ENCODE measurements around the gene THRAP3.

The THRAP3 gene

GRCh38 chr1:36327421-36328087 is 103.3 kb downstream of the THRAP3 start:
- no peak for DNase-seq

DNA sequence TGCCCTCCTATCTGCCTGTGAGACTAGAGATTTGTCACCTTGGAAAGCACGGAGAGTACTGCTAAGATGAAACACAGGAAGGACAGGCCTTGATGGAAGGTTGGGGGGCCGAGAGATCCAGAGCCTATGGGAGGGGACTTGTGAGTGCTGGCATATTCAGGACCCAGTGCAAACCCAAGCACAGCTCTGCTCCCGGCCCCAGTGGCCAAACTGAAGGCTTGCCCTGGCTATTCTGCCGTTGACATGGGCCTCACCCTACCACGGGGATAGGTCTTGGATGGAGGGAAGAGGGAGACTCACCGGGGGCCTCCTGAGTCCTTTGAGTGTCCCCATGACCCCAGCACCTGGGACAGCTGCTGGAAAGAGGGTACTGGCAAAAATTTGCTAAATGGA is 103.8 kb downstream of the THRAP3 start:
- no peak for DNase-seq

DNA sequence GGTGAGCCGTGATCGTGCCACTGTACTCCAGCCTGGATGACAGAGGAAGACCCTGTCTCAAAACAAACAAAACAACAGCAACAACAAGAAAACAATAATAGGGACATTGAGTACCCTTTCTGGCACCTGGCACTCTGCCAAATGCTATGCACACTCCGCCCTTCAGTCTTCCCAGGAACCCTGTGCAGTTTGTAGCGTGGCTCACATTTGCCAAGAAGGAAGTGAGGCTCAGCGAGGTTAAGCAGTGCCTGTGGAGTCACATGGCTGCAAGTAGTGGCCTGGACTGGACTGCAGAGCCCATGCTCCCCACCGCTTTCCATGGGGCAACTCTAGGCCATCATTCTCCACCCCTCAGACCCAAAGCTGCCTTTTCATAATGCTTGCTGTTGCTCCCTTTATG is 104.5 kb downstream of the THRAP3 start:
- DNase-seq, result no peak

DNA sequence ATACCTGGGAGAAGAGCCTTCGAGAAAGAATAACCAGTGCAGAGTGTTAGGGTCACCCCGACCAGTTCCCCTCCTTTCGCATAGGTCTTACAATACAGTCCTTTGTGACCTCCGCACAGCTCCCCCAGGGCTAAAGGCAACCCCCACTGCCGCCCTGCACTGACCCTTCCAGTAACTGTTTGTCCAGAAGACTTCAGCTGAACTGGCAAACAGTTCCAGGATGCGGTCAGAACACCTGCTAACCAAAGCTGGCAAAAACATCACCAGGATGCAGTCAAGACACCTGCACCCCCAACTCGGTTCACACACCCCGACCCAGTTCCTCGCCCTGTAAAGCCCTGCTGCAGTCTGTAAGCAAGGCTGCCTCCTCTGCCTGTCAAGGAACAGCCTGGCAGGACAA is 105.6 kb downstream of the THRAP3 start:
- no peak for DNase-seq

DNA sequence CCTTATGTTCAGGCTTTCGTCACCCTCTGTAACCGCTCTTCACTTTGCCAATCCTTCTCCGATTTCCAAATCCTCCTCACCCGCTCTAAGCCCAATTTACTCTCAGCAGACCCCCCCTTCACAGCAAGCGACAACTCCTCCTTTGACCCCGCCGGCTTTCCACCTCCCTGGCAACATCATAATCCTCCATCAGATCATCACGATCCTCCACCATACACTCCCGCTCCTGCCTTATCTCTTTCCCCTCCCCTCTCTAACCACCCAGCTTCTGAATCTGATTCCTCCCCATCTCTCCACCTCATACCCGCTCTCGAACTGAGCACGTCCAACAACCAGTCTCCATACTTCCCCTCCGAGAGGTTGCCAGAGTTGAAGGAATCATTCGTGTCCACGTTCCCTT is 106.7 kb downstream of the THRAP3 start:
- no peak for DNase-seq

DNA sequence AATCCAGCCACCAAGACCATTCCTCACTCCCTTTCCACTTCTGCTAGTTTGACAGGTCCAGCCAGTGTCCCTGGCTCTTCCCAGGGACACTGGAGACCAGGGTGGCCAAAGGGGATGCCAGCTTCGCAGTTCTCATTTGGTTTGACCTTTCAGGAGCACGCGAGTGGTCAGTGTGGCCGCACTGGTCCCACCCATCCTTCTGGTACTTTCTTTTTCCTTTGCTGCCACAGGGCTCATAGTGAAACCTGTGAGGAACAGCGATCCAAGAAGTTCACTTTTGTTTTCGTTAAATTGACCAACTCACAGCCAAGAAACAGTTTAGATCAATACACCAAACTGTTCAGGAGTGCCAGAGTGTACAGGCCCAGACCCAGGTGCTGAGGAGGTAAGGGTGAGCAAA is 113.6 kb downstream of the THRAP3 start:
- no peak for DNase-seq

DNA sequence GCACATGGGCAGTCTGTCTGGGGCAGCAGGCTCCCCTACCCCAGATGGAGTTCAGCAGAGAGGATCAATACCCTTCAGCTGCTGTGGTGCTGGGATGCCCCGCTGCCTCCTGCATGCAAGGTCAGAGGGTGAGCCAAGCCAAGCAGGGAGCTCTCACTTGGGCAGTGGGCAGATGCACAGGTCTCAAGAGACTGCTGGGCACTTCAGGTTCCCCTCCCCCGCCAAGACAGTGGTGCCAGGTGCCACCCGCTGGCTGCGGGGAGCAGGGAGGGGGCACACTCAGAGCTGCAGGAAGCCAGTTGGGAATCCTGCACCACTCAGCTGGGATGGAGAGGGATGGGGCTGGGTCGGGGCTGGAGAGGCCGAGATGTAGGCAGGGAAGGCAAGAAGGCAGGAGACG is 115.0 kb downstream of the THRAP3 start:
- no peak for DNase-seq

GRCh38 chr1:36339615-36340014 is 115.4 kb downstream of the THRAP3 start:
- DNase-seq, result no peak

GRCh38 chr1:36341626-36342320 is 117.5 kb downstream of the THRAP3 start:
- DNase-seq, result no peak

GRCh38 chr1:36342426-36343185 is 118.4 kb downstream of the THRAP3 start:
- peak; percentile 80 for DNase-seq

GRCh38 chr1:36343651-36344394 is 119.6 kb downstream of the THRAP3 start:
- no peak for DNase-seq

DNA sequence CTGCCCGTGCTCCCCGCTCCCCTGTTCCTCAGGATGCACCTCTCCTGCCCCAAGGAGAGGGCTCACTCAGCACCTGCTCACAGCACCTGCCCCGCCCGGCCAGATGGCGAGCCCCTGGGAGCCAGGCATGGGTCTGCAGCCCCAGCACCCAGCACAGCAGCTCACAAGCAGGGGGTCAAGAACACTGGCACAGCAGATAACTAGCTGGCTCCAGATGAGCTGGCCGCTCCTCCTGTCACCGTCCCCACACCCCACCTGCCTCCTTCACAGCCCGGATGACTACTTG is 120.1 kb downstream of the THRAP3 start:
- DNase-seq, result no peak

- DNase-seq, result no peak
Observed at GRCh38 chr1:36345353-36345752, 121.1 kb downstream of the THRAP3 start.

DNA sequence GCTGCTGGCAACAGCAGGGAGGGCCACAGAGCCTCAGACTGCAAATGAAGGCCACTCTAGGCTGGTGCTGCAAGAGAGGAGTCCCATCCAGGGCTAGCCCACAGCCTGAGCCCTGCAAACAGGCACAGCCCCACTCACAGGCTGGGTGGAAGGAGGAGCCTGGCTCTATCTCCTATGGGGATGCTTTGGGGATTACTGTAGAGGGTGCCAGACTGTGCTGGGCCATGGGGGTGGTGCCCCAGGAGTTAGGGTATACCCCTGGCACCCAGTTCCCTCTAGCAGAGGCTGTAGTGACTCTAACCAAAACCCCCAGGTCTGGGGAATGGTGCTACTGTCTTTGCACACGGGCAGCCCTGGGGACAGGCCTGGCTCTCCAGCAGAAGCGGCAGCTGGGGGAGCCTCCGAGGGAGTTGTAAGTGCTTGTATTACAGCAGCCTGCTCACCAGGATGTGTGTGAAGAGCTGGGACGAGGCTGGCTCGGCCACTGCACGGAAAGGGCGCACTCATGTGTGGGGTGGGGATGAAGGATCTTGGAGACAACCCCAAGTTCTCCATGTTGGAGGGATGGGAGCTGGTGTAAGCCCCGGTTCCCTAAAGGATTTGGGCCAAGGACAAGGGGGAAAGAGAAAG is 122.6 kb downstream of the THRAP3 start:
- DNase-seq, result no peak

- no peak for DNase-seq
Observed at GRCh38 chr1:36349241-36349671, 125.0 kb downstream of the THRAP3 start.

DNA sequence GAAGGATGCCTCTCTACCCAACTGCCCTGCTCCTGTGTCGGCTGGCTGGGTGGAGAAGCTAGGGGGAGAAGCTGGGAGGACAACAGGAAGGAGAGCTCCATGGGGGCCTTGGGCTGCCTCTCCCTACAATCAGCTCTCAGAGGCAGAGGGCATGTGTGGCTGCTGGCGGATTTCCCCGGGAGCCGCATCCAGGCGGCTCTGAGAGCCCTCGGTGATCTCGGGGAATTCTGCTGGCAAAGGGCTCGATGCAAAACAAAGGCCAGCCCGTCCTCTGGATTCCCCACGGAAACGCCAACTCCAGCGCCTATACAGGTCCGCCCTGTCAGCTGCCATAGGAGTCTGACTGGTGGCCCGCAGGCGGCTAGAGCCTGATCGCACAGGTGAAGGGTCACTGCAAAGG is 125.6 kb downstream of the THRAP3 start:
- DNase-seq, result no peak

DNA sequence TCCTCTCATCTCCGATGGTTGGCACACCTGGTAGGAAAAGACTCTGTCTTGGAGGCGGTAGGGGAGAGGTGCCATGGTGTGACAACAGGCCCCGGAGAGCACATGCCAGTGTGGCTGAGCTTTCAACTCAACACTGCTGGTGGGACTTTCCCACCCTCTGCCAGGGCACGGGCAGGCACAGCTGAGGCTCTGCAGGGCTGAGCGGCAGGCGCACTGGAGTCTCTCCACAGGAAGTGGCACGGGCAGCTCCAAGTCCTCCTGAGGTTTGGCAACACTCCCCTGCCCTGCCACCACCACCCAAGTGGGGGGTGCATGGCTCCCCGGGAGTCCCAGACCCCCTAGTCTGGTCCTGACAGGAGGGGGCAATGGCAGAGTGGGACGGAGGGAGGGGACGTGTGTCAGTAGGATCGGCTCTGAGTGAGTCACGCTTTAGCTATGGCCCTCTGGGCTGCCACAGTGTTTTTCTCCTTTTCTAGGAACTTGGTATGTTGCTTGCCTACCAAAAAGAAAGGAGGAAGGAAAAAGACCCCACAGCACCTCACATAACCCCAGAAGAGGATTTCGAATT is 126.5 kb downstream of the THRAP3 start:
- DNase-seq, result peak; percentile 61

- DNase-seq, result no peak
Observed at GRCh38 chr1:36351227-36351977, 127.2 kb downstream of the THRAP3 start.

DNA sequence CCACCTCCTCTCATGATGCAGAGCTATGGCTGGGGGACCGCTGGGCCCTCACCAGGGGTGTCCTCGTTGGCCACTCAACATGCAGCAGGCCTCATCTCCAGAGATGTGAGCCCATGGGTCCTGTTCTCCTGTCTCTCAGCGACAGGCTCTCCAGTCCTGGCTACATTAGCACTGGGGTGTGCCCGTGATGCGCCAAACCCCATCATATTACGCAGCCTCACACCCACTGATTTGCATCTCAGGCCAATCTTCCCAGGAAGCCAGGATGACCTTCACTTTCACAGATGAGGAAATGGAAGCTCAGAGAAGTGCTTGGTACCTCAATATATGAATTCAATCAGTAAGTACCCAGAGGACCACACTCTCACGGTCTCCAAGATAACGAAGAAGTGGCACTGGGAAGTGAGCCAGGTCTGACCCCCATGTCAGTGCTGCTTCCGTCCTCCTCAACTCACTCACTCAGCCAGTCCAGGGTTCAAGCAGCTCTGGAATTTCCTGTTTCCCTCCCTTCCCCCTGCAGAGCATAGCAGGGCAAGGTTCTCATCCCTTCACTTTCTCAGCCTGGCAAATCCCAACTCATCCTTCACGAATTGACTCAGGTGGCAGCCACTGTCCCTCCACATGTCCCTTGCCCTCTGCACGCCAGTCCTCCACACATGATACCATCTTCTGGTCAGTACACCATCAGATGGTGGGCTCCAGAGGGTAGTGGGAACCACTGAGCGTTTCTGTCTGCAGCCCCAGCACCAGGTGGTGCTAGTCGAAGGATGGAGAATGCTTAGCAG is 128.1 kb downstream of the THRAP3 start:
- DNase-seq, result no peak

GRCh38 chr1:36352910-36353878 is 129.0 kb downstream of the THRAP3 start:
- DNase-seq, result no peak
